Stomach (tissue), 9 donors: ENCODE results near the gene EIF4G1. TPM values are rescaled to one million over a fixed set of nuclear protein-coding genes. Genes with fewer than 3 reads are reported as not detected.

Source experiments
- DNase-seq, 2 donors: peaks; one replicate each; pipeline versions ENCODE4 v3.0.0 to v3.0.0-alpha.2; 2013 to 2019
- H3K27ac ChIP-seq, 5 donors: fragments of 200-600 bp in 4 of 5; sonication (generic) in 4 of 5; one replicate each; pipeline ENCODE4 v1.5.1; 2013 to 2019; ENCODE audit warnings: mild to moderate bottlenecking in 1 of 5, moderate library complexity in 1 of 5
- H3K27me3 ChIP-seq, 3 donors: fragments of 200-600 bp; sonication (generic); one replicate each; pipeline ENCODE4 v1.5.1; 2017 to 2019; ENCODE audit warnings: mixed run types in 1 of 3
- H3K36me3 ChIP-seq, 4 donors: fragments of 200-600 bp; sonication (generic); 1 replicate in 3 of 4; 2 replicates in 1 of 4; pipeline ENCODE4 v1.5.1; 2016 to 2019
- H3K4me1 ChIP-seq, 4 donors: fragments of 200-600 bp; sonication (generic); one replicate each; pipeline ENCODE4 v1.5.1; 2016 to 2019
- H3K4me3 ChIP-seq, 4 donors: fragments of 200-600 bp; sonication (generic) in 3 of 4; one replicate each; pipeline ENCODE4 v1.5.1; 2016 to 2019; ENCODE audit warnings: mild to moderate bottlenecking in 1 of 4
- H3K9me3 ChIP-seq, 4 donors: fragments of 200-600 bp; sonication (generic); one replicate each; pipeline ENCODE4 v1.5.1; 2016 to 2019
- EP300 ChIP-seq: sonication (generic); formaldehyde crosslinking; IDR thresholded peaks from one replicate; pipeline ENCODE4 v1.6.1; 2017; ENCODE audit warnings: antibody characterized with exemption
- POLR2A ChIP-seq, 4 donors: fragments of 450-650 bp; IDR thresholded peaks; one replicate each; pipeline ENCODE4 v1.6.1; 2016; ENCODE audit warnings: antibody characterized with exemption in 4 of 4, control low read depth in 2 of 4, mild to moderate bottlenecking in 1 of 4, moderate library complexity in 1 of 4
- POLR2AphosphoS5 ChIP-seq, 3 donors: sonication (generic); formaldehyde crosslinking; IDR thresholded peaks; one replicate each; pipeline ENCODE4 v1.6.1; 2016; ENCODE audit warnings: antibody characterized with exemption in 3 of 3
- WGBS, 5 donors: extraction: QIAGEN DNeasy Blood & Tissue Kit in 3 of 5; methylation state at CpG; one replicate each; pipeline versions ENCODE4 v1.1.5 to v1.1.7; 2013 to 2018; 5-methylcytosine and 5-hydroxymethylcytosine counted together
- intact Hi-C: fragments of 100-400 bp; cut with DNase I; formaldehyde crosslinking; loops from one replicate; pipeline ENCODE4 v1.15.1; 2023; ENCODE audit warnings: low total_unique reads
- polyA plus RNA-seq, 3 donors: library from polyadenylated mRNA; stranded (reverse); fragments of 200-250 nt; gene quantifications; one replicate each; pipeline ENCODE4 v1.2.3, GENCODE V29; 2013
- total RNA-seq, 5 donors: library from RNA; depleted of rRNA; stranded (reverse); fragments of >200 nt; gene quantifications; one replicate each; pipeline versions ENCODE4 v1.1.0 to v1.2.3, GENCODE V29; 2014 to 2016
- TF ChIP-seq, protein P1 (sequence below), 7 experiments: fragments of 450-650 bp in 4 of 7; fragments of 200-600 bp in 3 of 7; sonication (generic) in 3 of 7; IDR thresholded peaks; one replicate each; pipeline ENCODE4 v1.5.1; 2016 to 2019; ENCODE audit warnings: antibody characterized with exemption in 7 of 7, control low read depth in 2 of 7, mild to moderate bottlenecking in 1 of 7
- donor health status: healthy with polysubstance abuse.
- donor health status: Bipolar disorder and iron deficiency.
- donor health status: healthy.

The EIF4G1 gene
- total and polyA plus RNA-seq, 8 donors = 86.5 to 572 (median 181) TPM

DNA sequence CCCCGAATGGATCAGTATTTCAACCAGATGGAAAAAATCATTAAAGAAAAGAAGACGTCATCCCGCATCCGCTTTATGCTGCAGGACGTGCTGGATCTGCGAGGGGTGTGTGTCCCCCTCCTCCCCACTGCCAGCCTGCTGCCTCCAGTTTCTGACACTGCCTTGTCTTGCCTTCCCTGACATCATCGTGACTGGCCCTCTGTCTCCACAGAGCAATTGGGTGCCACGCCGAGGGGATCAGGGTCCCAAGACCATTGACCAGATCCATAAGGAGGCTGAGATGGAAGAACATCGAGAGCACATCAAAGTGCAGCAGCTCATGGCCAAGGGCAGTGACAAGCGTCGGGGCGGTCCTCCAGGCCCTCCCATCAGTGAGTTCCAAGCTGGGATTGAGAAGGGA lies 10.9 kb downstream of the EIF4G1 start:
- TF ChIP-seq, protein P1, sequence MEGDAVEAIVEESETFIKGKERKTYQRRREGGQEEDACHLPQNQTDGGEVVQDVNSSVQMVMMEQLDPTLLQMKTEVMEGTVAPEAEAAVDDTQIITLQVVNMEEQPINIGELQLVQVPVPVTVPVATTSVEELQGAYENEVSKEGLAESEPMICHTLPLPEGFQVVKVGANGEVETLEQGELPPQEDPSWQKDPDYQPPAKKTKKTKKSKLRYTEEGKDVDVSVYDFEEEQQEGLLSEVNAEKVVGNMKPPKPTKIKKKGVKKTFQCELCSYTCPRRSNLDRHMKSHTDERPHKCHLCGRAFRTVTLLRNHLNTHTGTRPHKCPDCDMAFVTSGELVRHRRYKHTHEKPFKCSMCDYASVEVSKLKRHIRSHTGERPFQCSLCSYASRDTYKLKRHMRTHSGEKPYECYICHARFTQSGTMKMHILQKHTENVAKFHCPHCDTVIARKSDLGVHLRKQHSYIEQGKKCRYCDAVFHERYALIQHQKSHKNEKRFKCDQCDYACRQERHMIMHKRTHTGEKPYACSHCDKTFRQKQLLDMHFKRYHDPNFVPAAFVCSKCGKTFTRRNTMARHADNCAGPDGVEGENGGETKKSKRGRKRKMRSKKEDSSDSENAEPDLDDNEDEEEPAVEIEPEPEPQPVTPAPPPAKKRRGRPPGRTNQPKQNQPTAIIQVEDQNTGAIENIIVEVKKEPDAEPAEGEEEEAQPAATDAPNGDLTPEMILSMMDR (IDR thresholded peaks at IDR 0.05) = no peak
- TF ChIP-seq POLR2AphosphoS5 (IDR thresholded peaks at IDR 0.05) = no peak
- no peak for TF ChIP-seq POLR2A (IDR thresholded peaks at IDR 0.05)
- TF ChIP-seq EP300 = no peak
- Histone ChIP-seq H3K27ac (no peak overlapping the region), H3K4me1 (peaks cover 13 to 23% (median 16%) of the 10 kb centered on the region in 4 donors), H3K9me3 (no peaks in the 10 kb centered on the region), H3K27me3 (no peaks in the 10 kb centered on the region), H3K36me3 (peaks cover 98 to 100% (median 100%) of the 10 kb centered on the region in 4 donors), H3K4me3 (no peak overlapping the region)
- DNase-seq = no peak
- 88 to 92% (median 90%) methylated on average over 13 of the region's 13 CpGs for WGBS, 5 donors
- intact Hi-C loops = no loop called here

DNA sequence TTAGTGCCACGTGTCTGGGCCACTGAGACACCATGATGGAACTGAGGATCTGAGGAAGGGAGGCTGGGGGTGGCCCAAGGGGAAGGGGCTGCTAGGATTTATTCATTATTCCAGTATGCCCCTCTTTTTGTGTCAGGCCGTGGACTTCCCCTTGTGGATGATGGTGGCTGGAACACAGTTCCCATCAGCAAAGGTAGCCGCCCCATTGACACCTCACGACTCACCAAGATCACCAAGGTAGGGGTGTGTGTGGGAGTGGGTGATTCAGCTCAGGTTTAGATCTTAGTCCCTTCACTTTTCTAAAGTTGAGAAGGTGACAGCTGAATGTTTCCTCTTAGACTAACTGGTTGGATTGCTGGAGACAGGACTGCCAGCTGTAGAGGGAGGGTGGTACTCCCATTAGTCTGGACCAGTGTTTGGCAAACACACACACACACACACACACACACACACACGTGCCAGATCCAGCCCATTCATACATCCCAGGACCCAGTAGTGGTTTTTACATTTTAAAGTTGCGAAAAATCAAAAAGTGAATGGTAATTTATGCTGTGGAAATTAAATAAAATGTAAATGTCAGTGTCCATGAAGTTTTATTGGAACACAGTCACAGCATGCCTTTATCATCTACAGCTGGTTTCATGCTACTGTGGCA lies 11.4 kb downstream of the EIF4G1 start:
- TF ChIP-seq EP300 = no peak
- TF ChIP-seq POLR2AphosphoS5 (IDR thresholded peaks at IDR 0.05) = no peak
- no peak for TF ChIP-seq POLR2A (IDR thresholded peaks at IDR 0.05)
- TF ChIP-seq, protein P1 (IDR thresholded peaks at IDR 0.05) = no peak
- intact Hi-C loops = no loop called here
- no peaks in the 10 kb centered on the region for H3K9me3 ChIP-seq
- 67 to 79% (median 71%) methylated on average over 6 of the region's 6 CpGs for WGBS, 5 donors
- H3K4me1 ChIP-seq = peaks cover 8 to 17% (median 10%) of the 10 kb centered on the region in 4 donors
- no peak for DNase-seq
- no peaks in the 10 kb centered on the region for H3K27me3 ChIP-seq
- H3K4me3 ChIP-seq = no peak overlapping the region
- peaks cover 97 to 100% (median 100%) of the 10 kb centered on the region in 4 donors for H3K36me3 ChIP-seq
- H3K27ac ChIP-seq = no peak overlapping the region

DNA sequence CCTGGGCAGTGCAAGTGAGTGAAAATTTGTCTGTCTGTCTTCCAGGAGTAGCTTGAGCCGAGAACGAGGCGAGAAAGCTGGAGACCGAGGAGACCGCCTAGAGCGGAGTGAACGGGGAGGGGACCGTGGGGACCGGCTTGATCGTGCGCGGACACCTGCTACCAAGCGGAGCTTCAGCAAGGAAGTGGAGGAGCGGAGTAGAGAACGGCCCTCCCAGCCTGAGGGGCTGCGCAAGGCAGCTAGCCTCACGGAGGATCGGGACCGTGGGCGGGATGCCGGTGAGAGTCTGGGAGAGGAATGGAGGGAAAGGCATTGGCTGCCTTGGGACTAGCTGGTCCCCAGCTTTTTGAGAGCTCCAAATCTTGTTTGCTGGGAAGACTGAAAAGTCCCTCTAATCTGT lies 12.8 kb downstream of the EIF4G1 start:
- TF ChIP-seq POLR2AphosphoS5 (IDR thresholded peaks at IDR 0.05) (no peak), EP300 (no peak), POLR2A (IDR thresholded peaks at IDR 0.05) (no peak)
- TF ChIP-seq, protein P1 (IDR thresholded peaks at IDR 0.05) = no peak
- Histone ChIP-seq H3K27ac (no peak overlapping the region), H3K4me1 (peaks cover 0 to 17% (median 0%) of the 10 kb centered on the region in 4 donors), H3K27me3 (no peaks in the 10 kb centered on the region), H3K9me3 (no peaks in the 10 kb centered on the region), H3K4me3 (no peak overlapping the region), H3K36me3 (peaks cover 97 to 100% (median 100%) of the 10 kb centered on the region in 4 donors)
- DNase-seq = no peak
- WGBS, 5 donors = 92 to 96% (median 94%) methylated on average over 21 of the region's 21 CpGs
- intact Hi-C loops = no loop called here

DNA sequence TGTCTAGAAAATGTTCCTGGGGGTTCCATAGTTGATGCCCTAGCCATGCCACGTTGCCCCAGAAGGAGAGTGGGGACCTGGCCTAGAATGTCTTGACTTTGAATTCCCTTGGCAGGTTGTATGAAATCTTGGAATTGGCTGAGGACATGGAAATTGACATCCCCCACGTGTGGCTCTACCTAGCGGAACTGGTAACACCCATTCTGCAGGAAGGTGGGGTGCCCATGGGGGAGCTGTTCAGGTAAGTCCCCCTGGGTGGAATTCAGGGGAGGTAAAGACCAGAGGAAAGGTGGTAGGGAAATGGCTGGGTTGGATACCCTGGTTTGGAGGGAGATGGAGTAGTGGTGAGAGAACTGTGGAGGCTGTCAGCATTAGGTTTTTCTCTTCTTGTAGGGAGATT lies 14.1 kb downstream of the EIF4G1 start:
- WGBS, 5 donors = 48 to 71% (median 56%) methylated on average over 3 of the region's 3 CpGs
- Histone ChIP-seq H3K36me3 (peaks cover 92 to 100% (median 100%) of the 10 kb centered on the region in 4 donors), H3K27me3 (no peaks in the 10 kb centered on the region), H3K9me3 (no peaks in the 10 kb centered on the region), H3K27ac (peak overlapping the region in 1 of 5 donors; percentile 11), H3K4me1 (peaks cover 0 to 21% (median 0%) of the 10 kb centered on the region in 4 donors), H3K4me3 (no peak overlapping the region)
- intact Hi-C loops = no loop called here
- TF ChIP-seq EP300 (no peak), POLR2A (IDR thresholded peaks at IDR 0.05) (no peak), POLR2AphosphoS5 (IDR thresholded peaks at IDR 0.05) (no peak)
- TF ChIP-seq, protein P1 (IDR thresholded peaks at IDR 0.05) = no peak
- no peak for DNase-seq
